Calu3 (cell line): ENCODE results near the gene OSBPL3. TPM values are rescaled to one million over a fixed set of nuclear protein-coding genes. Genes with fewer than 3 reads are reported as not detected.

Experiments used
- BruUV-seq: library from RNA; stranded (reverse); fragments of 400-500 nt; replicated peaks from 2 replicates; lab custom pipeline; 2021; lab: Mats Ljungman, UMichigan
- CTCF ChIA-PET: fragments of 300-600 bp; sonication (Branson Sonifier 250); formaldehyde crosslinking; loops from one replicate; lab custom pipeline; 2022; ENCODE audit warnings: antibody characterized with exemption; lab: Charles Lee
- DNase-seq: peaks from one replicate; pipeline ENCODE4 v3.0.0; 2022
- H3K27ac Mint-ChIP-seq: one replicate; pipeline ENCODE4 v1.8.0; 2022; ENCODE audit warnings: mixed read lengths; ENCODE audit not compliant: unreplicated experiment
- H3K27me3 Mint-ChIP-seq: one replicate; pipeline ENCODE4 v1.8.0; 2022; ENCODE audit warnings: mixed read lengths; ENCODE audit not compliant: unreplicated experiment
- H3K36me3 Mint-ChIP-seq: one replicate; pipeline ENCODE4 v1.8.0; 2022; ENCODE audit warnings: mild to moderate bottlenecking, moderate library complexity, mixed read lengths; ENCODE audit not compliant: insufficient read depth, unreplicated experiment
- H3K4me1 Mint-ChIP-seq: one replicate; pipeline ENCODE4 v1.8.0; 2022; ENCODE audit warnings: mild to moderate bottlenecking, low read depth, mixed read lengths; ENCODE audit not compliant: unreplicated experiment
- H3K4me3 Mint-ChIP-seq: one replicate; pipeline ENCODE4 v1.8.0; 2022; ENCODE audit warnings: mild to moderate bottlenecking, low read depth, moderate library complexity, mixed read lengths; ENCODE audit not compliant: unreplicated experiment
- H3K9me3 Mint-ChIP-seq: one replicate; pipeline ENCODE4 v1.8.0; 2022; ENCODE audit warnings: low read depth, mixed read lengths; ENCODE audit not compliant: unreplicated experiment
- intact Hi-C: fragments of 100-400 bp; cut with micrococcal nuclease; formaldehyde crosslinking; loops from one replicate; pipeline ENCODE4 v1.10.0; 2022; ENCODE audit not compliant: unreplicated experiment
- total RNA-seq: library from RNA; stranded (reverse); gene quantifications from 2 replicates; pipeline ENCODE4 v1.2.3, GENCODE V29; 2022
- TF ChIP-seq, protein P1 (sequence below): fragments of 200-600 bp; IDR thresholded peaks from one replicate; pipeline ENCODE4 v1.8.0; 2022; ENCODE audit warnings: antibody characterized with exemption; ENCODE audit not compliant: unreplicated experiment

OSBPL3 gene
- total RNA-seq, 1 experiment from 2014 or later, result 136 TPM

DNA sequence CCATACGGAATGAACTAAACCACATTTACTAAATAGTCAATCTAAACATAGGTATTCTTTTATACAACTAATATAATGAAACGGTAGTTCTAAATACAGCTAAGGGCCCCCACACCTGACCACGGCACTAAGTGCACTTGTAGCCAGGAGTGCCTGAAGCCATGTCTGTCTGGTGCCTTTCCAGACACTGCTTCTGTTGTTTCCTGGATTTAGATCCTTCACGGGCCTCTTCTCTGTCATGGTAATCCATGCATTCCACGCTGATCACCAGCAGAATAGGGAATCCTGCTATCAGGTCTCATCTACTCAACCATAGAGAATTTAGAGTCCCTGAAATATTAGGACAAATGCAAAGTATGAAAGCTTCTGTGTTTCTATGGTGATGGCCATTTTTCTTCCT is 37.8 kb downstream of the OSBPL3 start:
- H3K4me3 Mint-ChIP-seq, result no peak overlapping the region
- TF ChIP-seq, protein P1, sequence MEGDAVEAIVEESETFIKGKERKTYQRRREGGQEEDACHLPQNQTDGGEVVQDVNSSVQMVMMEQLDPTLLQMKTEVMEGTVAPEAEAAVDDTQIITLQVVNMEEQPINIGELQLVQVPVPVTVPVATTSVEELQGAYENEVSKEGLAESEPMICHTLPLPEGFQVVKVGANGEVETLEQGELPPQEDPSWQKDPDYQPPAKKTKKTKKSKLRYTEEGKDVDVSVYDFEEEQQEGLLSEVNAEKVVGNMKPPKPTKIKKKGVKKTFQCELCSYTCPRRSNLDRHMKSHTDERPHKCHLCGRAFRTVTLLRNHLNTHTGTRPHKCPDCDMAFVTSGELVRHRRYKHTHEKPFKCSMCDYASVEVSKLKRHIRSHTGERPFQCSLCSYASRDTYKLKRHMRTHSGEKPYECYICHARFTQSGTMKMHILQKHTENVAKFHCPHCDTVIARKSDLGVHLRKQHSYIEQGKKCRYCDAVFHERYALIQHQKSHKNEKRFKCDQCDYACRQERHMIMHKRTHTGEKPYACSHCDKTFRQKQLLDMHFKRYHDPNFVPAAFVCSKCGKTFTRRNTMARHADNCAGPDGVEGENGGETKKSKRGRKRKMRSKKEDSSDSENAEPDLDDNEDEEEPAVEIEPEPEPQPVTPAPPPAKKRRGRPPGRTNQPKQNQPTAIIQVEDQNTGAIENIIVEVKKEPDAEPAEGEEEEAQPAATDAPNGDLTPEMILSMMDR, result no peak
- intact Hi-C loops, result no loop called here
- peaks cover 2% of the 10 kb centered on the region for H3K9me3 Mint-ChIP-seq
- no peak for DNase-seq
- no peaks in the 10 kb centered on the region for H3K36me3 Mint-ChIP-seq
- peaks cover 52% of the 10 kb centered on the region for H3K4me1 Mint-ChIP-seq
- H3K27ac Mint-ChIP-seq, result no peak overlapping the region
- CTCF ChIA-PET, result no interaction called here
- BruUV-seq, result no TSS peak
- no peaks in the 10 kb centered on the region for H3K27me3 Mint-ChIP-seq

DNA sequence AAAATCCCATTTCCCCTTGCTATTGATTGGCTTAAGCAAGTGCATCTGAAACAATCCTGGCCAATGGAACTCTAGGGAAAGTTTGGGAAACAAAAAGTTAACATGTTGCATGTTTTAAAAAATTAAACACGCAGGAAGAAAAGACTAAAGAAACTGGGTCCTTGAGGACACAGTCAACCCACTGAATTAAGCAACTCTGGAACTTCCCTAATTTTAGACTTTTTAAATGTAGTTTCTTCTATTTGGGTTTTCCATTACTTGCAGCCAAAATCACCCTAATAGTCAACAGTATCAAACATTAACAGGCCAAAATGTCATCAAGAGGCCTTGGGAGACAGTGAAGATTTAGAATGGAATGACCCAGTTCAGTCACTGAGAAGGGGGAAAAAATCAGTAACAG is 40.6 kb downstream of the OSBPL3 start:
- Mint-ChIP-seq H3K27ac (no peak overlapping the region), H3K9me3 (peaks cover 2% of the 10 kb centered on the region), H3K36me3 (no peaks in the 10 kb centered on the region), H3K4me3 (no peak overlapping the region), H3K27me3 (no peaks in the 10 kb centered on the region), H3K4me1 (peaks cover 42% of the 10 kb centered on the region)
- intact Hi-C loops, result no loop called here
- BruUV-seq, result no TSS peak
- no peak for DNase-seq
- TF ChIP-seq, protein P1, result no peak
- CTCF ChIA-PET, result interaction anchor here (0.9 kb wide), 1 partner anchor 12 kb away, joined by 3 read pairs; no protein-coding TSS in a partner anchor

DNA sequence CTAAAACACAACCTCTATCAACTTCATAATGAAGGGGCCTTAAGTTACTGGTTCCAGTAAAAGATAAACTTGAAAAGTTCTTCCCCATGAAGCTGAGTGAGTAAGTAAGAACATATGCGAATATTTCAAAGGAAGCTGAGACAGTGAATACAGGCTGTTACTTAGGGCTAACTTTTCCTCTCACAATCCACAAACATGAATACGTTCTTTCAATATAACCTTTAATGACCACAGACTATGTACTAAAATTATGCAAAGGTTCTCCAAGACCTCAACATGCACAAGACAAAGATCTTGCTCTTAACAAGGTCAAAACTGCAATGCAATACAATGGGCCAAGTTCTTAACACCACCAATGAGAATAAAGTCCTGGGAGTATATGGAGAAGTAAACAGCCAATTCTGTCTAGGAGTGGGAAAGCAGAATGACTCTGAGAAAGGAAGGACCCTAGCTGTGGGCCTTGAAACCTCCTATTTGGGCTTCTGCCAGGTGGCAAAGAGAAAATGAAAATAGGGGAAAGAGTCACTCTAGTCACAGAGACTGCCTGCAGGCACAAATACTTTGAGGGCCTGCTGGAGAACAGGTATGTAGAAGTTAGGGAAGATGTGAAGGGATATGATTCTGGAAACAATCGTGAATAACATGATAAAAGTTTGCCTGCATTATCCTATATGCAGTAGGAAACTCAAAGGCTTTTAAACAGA is 43.7 kb downstream of the OSBPL3 start:
- Mint-ChIP-seq H3K4me3 (no peak overlapping the region), H3K36me3 (no peaks in the 10 kb centered on the region), H3K4me1 (peaks cover 45% of the 10 kb centered on the region), H3K27me3 (no peaks in the 10 kb centered on the region), H3K27ac (no peak overlapping the region), H3K9me3 (peaks cover 2% of the 10 kb centered on the region)
- no TSS peak for BruUV-seq
- CTCF ChIA-PET, result no interaction called here
- intact Hi-C loops, result no loop called here
- TF ChIP-seq, protein P1, result no peak
- no peak for DNase-seq

DNA sequence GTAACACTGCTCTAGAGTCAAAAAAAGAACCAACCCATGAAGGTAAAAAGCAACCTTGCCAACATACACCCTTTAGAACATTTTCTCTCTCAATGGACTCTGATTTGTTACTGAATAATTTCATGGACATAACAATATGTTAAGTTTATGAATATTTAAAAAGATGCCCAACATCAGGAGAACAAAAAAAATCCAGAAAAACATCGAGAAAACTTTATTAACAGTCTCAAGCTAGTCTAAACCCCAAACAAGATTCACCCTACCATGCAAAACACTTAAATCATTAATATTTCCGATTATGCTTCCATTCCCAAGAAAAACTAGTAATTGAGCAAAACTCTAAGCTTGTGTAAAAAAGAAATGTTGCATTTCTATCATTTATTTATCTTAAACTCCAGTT is 46.7 kb downstream of the OSBPL3 start:
- BruUV-seq, result no TSS peak
- intact Hi-C loops, result no loop called here
- CTCF ChIA-PET, result interaction anchor here (1.0 kb wide), 1 partner anchor 113 kb away, joined by 3 read pairs; no protein-coding TSS in a partner anchor
- no peak overlapping the region for H3K27ac Mint-ChIP-seq
- H3K4me1 Mint-ChIP-seq, result peaks cover 45% of the 10 kb centered on the region
- TF ChIP-seq, protein P1, result no peak
- no peak overlapping the region for H3K4me3 Mint-ChIP-seq
- no peaks in the 10 kb centered on the region for H3K9me3 Mint-ChIP-seq
- no peak for DNase-seq
- H3K27me3 Mint-ChIP-seq, result no peaks in the 10 kb centered on the region
- H3K36me3 Mint-ChIP-seq, result peaks cover 1% of the 10 kb centered on the region
